Endothelial cell of umbilical vein (primary cell): ENCODE measurements around the gene LIN7B. TPM values are rescaled to one million over a fixed set of nuclear protein-coding genes. Genes with fewer than 3 reads are reported as not detected.
A peak's percentile ranks its signal among the peaks of the same experiment; 100 is the strongest.

Experiments used
- BruUV-seq: library from RNA; stranded (reverse); fragments of 400-500 nt; replicated peaks from 2 replicates; lab custom pipeline; 2021; lab: Mats Ljungman, UMichigan
- CTCF ChIA-PET: fragments of 300-600, 350-600 bp; sonication (Branson Sonifier 250); formaldehyde crosslinking; loops from one replicate; lab custom pipeline; 2021; ENCODE audit warnings: antibody characterized with exemption, inconsistent platforms; lab: Charles Lee
- POLR2A ChIA-PET: fragments of 300-600, 350-600 bp; sonication (Branson Sonifier 250); formaldehyde crosslinking; loops from one replicate; lab custom pipeline; 2021; ENCODE audit warnings: antibody characterized with exemption, inconsistent platforms; lab: Charles Lee
- DNase-seq: peaks from one replicate; pipeline ENCODE4 v3.0.0-alpha.2; 2011; ENCODE audit warnings: low read depth, low spot score
- FAIRE-seq: peaks from 2 replicates; lab custom pipeline; 2011; peaks lifted over from hg19 to GRCh38; lab: Jason Lieb, UNC
- H2AFZ ChIP-seq: 2 replicates; pipeline ENCODE4 v1.6.0; 2012; ENCODE audit warnings: low read depth, low read length, control low read depth, inconsistent platforms
- H3K27ac ChIP-seq: 2 replicates; pipeline ENCODE4 v1.5.1; 2011; ENCODE audit warnings: low read depth, mild to moderate bottlenecking, control low read depth, low read length, moderate library complexity; ENCODE audit not compliant: insufficient read depth
- H3K27me3 ChIP-seq, 2 experiments: 2 replicates each; pipeline versions ENCODE4 v1.6.0 to v1.6.1; 2011; ENCODE audit warnings: low read length in 2 of 2, mixed read lengths in 1 of 2; ENCODE audit not compliant: control insufficient read depth in 2 of 2, insufficient read depth in 2 of 2
- H3K36me3 ChIP-seq, 2 experiments: 2 replicates in 1 of 2; 3 replicates in 1 of 2; pipeline ENCODE4 v1.5.1; 2011; ENCODE audit warnings: low read length in 2 of 2, mild to moderate bottlenecking in 1 of 2, moderate library complexity in 1 of 2; ENCODE audit not compliant: control insufficient read depth in 2 of 2, insufficient read depth in 2 of 2; ENCODE audit errors: extremely low read depth in 1 of 2
- H3K4me1 ChIP-seq: 3 replicates; pipeline ENCODE4 v1.5.1; 2011; ENCODE audit warnings: mild to moderate bottlenecking, low read length; ENCODE audit not compliant: control insufficient read depth, insufficient read depth; ENCODE audit errors: extremely low read depth
- H3K4me2 ChIP-seq: 2 replicates; pipeline ENCODE4 v1.6.1; 2011; ENCODE audit warnings: low read length, control low read depth, mixed read lengths; ENCODE audit not compliant: insufficient read depth
- H3K4me3 ChIP-seq, 3 experiments: fragments of 200-600 bp in 1 of 3; sonication (generic), shearing (Covaris generic) in 1 of 3; replicated peaks in 1 of 3; 2 replicates each; pipeline ENCODE4 v1.5.1; 2011 to 2016; ENCODE audit warnings: control low read depth in 3 of 3, low read length in 3 of 3, mild to moderate bottlenecking in 2 of 3, inconsistent platforms in 1 of 3, low read depth in 1 of 3, moderate library complexity in 1 of 3; ENCODE audit not compliant: insufficient read depth in 1 of 3
- H3K79me2 ChIP-seq: 2 replicates; pipeline ENCODE4 v1.6.0; 2012; ENCODE audit warnings: low read length, inconsistent platforms; ENCODE audit not compliant: control insufficient read depth, insufficient read depth
- H3K9ac ChIP-seq: replicated peaks from 2 replicates; pipeline ENCODE3; 2011; ENCODE audit warnings: low read length, control low read depth; ENCODE audit not compliant: insufficient read depth; ENCODE audit errors: extremely low read depth
- H3K9me1 ChIP-seq: replicated peaks from 3 replicates; pipeline ENCODE4 v1.6.0; 2011; ENCODE audit warnings: mild to moderate bottlenecking, low read length; ENCODE audit not compliant: control insufficient read depth, insufficient read depth; ENCODE audit errors: extremely low read depth
- H3K9me3 ChIP-seq: replicated peaks from 2 replicates; pipeline ENCODE4 v1.5.1; 2012; ENCODE audit warnings: low read length, inconsistent platforms; ENCODE audit not compliant: control insufficient read depth, insufficient read depth
- H4K20me1 ChIP-seq: replicated peaks from 2 replicates; pipeline ENCODE3; 2011; ENCODE audit warnings: mild to moderate bottlenecking, low read length; ENCODE audit not compliant: control insufficient read depth, insufficient read depth; ENCODE audit errors: extremely low read depth
- EZH2 ChIP-seq: IDR thresholded peaks from 2 replicates; pipeline ENCODE4 v1.6.1; 2012; ENCODE audit warnings: borderline replicate concordance, low read depth, mild to moderate bottlenecking, moderate library complexity, low read length, inconsistent platforms; ENCODE audit not compliant: severe bottlenecking
- FOS ChIP-seq: IDR thresholded peaks from 2 replicates; pipeline ENCODE4 v1.6.1; 2011; ENCODE audit warnings: mild to moderate bottlenecking, low read length, moderate library complexity, borderline replicate concordance; ENCODE audit not compliant: insufficient read depth
- GATA2 ChIP-seq: IDR thresholded peaks from 2 replicates; pipeline ENCODE4 v1.7.0; 2011; ENCODE audit warnings: low read depth, mild to moderate bottlenecking, moderate library complexity, mixed read lengths, low read length; ENCODE audit not compliant: insufficient read length, insufficient read depth
- JUN ChIP-seq: IDR thresholded peaks from 2 replicates; pipeline ENCODE4 v1.6.1; 2011; ENCODE audit warnings: borderline replicate concordance, low read depth; ENCODE audit not compliant: insufficient read length, insufficient read depth
- MYC ChIP-seq: IDR thresholded peaks from one replicate; pipeline ENCODE4 v1.6.1; 2011; ENCODE audit warnings: mild to moderate bottlenecking, low read depth, low read length
- POLR2A ChIP-seq: IDR thresholded peaks from 2 replicates; pipeline ENCODE4 v1.6.1; 2012; ENCODE audit warnings: low read depth, mild to moderate bottlenecking, control low read depth, low read length
- POLR2AphosphoS5 ChIP-seq: IDR thresholded peaks from 2 replicates; pipeline ENCODE4 v1.6.1; 2012; ENCODE audit warnings: low read depth, mild to moderate bottlenecking, control low read depth, low read length, moderate library complexity; ENCODE audit not compliant: insufficient read depth
- dilution Hi-C: fragments of 300-500 bp; cut with MboI; formaldehyde crosslinking; loops from one replicate; pipeline ENCODE4 v1.15.0; 2019; ENCODE audit warnings: low sequenced_read_pairs; ENCODE audit not compliant: extremely low pct_ligation_motif_present
- intact Hi-C: fragments of 100-400 bp; cut with micrococcal nuclease; formaldehyde crosslinking; loops from one replicate; pipeline ENCODE4 v1.10.0; 2022
- polyA plus RNA-seq, 4 experiments: library from polyadenylated mRNA; depleted of rRNA in 3 of 4; stranded (reverse) in 3 of 4; unstranded in 1 of 4; fragments of >200 nt; gene quantifications; 2 replicates each; pipeline versions ENCODE4 v1.2.1 to v1.2.3, GENCODE V29; 2011 to 2012; ENCODE audit warnings: missing spikeins in 1 of 4
- total RNA-seq: library from RNA; stranded (reverse); gene quantifications from 2 replicates; pipeline ENCODE4 v1.2.3, GENCODE V29; 2021
- TF ChIP-seq, protein P1 (sequence below): IDR thresholded peaks from 2 replicates; pipeline ENCODE4 v1.6.1; 2011; ENCODE audit not compliant: insufficient read depth, insufficient read length
- TF ChIP-seq, protein P2 (sequence below), 2 donors: IDR thresholded peaks; 1 replicate in 1 of 2; 2 replicates in 1 of 2; pipeline ENCODE4 v1.5.1; 2011; ENCODE audit warnings: low read length in 2 of 2, mild to moderate bottlenecking in 2 of 2, moderate library complexity in 2 of 2, control low read depth in 1 of 2, inconsistent platforms in 1 of 2, low read depth in 1 of 2; ENCODE audit not compliant: insufficient read depth in 1 of 2; ENCODE audit errors: extremely low read depth in 1 of 2

The LIN7B gene
- total and polyA plus RNA-seq, 2 donors (not counting 3 experiments of a cell fraction or from before 2014, with no cell fraction given) = 2.2 to 4.2 TPM

DNA sequence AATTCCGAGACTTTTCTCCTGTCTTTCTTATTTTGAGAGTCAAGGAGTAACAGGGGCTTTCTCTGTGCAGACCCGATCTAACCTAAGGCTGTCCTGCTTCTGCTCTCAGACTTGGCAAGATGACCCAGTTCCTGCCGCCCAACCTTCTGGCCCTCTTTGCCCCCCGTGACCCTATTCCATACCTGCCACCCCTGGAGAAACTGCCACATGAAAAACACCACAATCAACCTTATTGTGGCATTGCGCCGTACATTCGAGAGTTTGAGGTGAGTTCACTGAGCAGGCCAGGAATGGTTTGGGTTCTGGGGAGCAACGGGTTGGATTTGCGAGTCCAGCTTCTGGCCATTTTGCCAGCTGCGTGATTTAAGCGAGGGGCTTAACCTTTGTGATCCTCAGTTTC is 27.9 kb upstream of the LIN7B start:
- Histone ChIP-seq H3K4me1 (peaks cover 14% of the 10 kb centered on the region), H3K9ac (peak overlapping the region; percentile 97), H4K20me1 (peaks cover 2% of the 10 kb centered on the region), H2AFZ (no peak overlapping the region), H3K9me1 (no peaks in the 10 kb centered on the region), H3K4me3 (peak overlapping the region; percentile 75 to 93 (median 89)), H3K9me3 (no peaks in the 10 kb centered on the region), H3K36me3 (peaks cover 7 to 27% of the 10 kb centered on the region in 2 experiments), H3K4me2 (peak overlapping the region; percentile 85), H3K27ac (peak overlapping the region; percentile 73), H3K79me2 (peaks cover 49% of the 10 kb centered on the region), H3K27me3 (peaks cover 2 to 3% of the 10 kb centered on the region in 2 experiments)
- POLR2A ChIA-PET = no interaction called here
- dilution Hi-C loops = no loop called here
- TF ChIP-seq FOS = no peak
- TF ChIP-seq, protein P1, sequence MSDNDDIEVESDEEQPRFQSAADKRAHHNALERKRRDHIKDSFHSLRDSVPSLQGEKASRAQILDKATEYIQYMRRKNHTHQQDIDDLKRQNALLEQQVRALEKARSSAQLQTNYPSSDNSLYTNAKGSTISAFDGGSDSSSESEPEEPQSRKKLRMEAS = no peak
- TF ChIP-seq POLR2A = no peak
- no peak for TF ChIP-seq EZH2
- TF ChIP-seq MYC = no peak
- BruUV-seq = no TSS peak
- CTCF ChIA-PET = interaction anchor here (0.7 to 3.3 kb wide), 2 partner anchors 12 to 21 kb away, joined by 4 to 24 read pairs; no protein-coding TSS in a partner anchor
- peak; percentile 44 for FAIRE-seq
- intact Hi-C loops = loop anchor here (5.0 kb wide), 1 partner anchor 41 kb away; no protein-coding TSS in a partner anchor
- DNase-seq = no peak

GRCh38 chr19:49091391-49092038 is 22.7 kb upstream of the LIN7B start:
- H3K79me2 ChIP-seq = peaks cover 60% of the 10 kb centered on the region
- intact Hi-C loops = no loop called here
- H3K9me3 ChIP-seq = no peaks in the 10 kb centered on the region
- peaks cover 9% of the 10 kb centered on the region for H3K4me1 ChIP-seq
- peak; percentile 8 for FAIRE-seq
- no peaks in the 10 kb centered on the region for H3K9me1 ChIP-seq
- no peak overlapping the region for H2AFZ ChIP-seq
- no peak overlapping the region for H3K27ac ChIP-seq
- H3K4me3 ChIP-seq = no peak overlapping the region
- H4K20me1 ChIP-seq = peaks cover 2% of the 10 kb centered on the region
- no peak overlapping the region for H3K9ac ChIP-seq
- ChIA-PET POLR2A (no interaction called here), CTCF (interaction anchor here (0.7 kb wide), 1 partner anchor 134 kb away, joined by 3 read pairs; no protein-coding TSS in a partner anchor)
- DNase-seq = no peak
- TF ChIP-seq MYC (no peak), GATA2 (no peak), FOS (no peak), POLR2AphosphoS5 (no peak), POLR2A (no peak), JUN (no peak), EZH2 (no peak)
- TF ChIP-seq, protein P2, sequence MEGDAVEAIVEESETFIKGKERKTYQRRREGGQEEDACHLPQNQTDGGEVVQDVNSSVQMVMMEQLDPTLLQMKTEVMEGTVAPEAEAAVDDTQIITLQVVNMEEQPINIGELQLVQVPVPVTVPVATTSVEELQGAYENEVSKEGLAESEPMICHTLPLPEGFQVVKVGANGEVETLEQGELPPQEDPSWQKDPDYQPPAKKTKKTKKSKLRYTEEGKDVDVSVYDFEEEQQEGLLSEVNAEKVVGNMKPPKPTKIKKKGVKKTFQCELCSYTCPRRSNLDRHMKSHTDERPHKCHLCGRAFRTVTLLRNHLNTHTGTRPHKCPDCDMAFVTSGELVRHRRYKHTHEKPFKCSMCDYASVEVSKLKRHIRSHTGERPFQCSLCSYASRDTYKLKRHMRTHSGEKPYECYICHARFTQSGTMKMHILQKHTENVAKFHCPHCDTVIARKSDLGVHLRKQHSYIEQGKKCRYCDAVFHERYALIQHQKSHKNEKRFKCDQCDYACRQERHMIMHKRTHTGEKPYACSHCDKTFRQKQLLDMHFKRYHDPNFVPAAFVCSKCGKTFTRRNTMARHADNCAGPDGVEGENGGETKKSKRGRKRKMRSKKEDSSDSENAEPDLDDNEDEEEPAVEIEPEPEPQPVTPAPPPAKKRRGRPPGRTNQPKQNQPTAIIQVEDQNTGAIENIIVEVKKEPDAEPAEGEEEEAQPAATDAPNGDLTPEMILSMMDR (IDR thresholded peaks at IDR 0.05; ENCODE audit: extremely low read depth in 1 of 2, insufficient read depth in 1 of 2, low read depth in 1 of 2, low read length in 2 of 2) = no peak
- TF ChIP-seq, protein P1 = no peak
- H3K4me2 ChIP-seq = no peak overlapping the region
- H3K27me3 ChIP-seq = no peaks in the 10 kb centered on the region
- H3K36me3 ChIP-seq = peaks cover 23 to 49% of the 10 kb centered on the region in 2 experiments
- no TSS peak for BruUV-seq
- dilution Hi-C loops = no loop called here
